ENCODE data around the gene APOBEC4. TPM values are rescaled to one million over a fixed set of nuclear protein-coding genes. Genes with fewer than 3 reads are reported as not detected.
"Not testable (repeated sequence)": the region's sequence is repeated elsewhere in the genome, so short reads cannot be mapped to it uniquely, and the experiment has no call there.

Gene APOBEC4
- total and polyA plus RNA-seq, 5 donors from 2014 or later: not detected

- H3K9me3 ChIP-seq (ENCODE audit: control insufficient read depth in 2 of 2, low read length in 2 of 2); H3K4me1 ChIP-seq (ENCODE audit: control insufficient read depth, insufficient read depth, low read length, poor library complexity, severe bottlenecking); H3K27ac ChIP-seq (ENCODE audit: insufficient read depth, low read length, poor library complexity, severe bottlenecking); H3K4me3 Mint-ChIP-seq; H3K27me3 ChIP-seq (ENCODE audit: control insufficient read depth, insufficient read depth, low read length); H3K4me3 ChIP-seq (ENCODE audit: low read depth, low read length); H3K4me1 Mint-ChIP-seq; H3K36me3 ChIP-seq (ENCODE audit: control insufficient read depth, insufficient read depth, low read length); ATAC-seq (ENCODE audit: low read depth in 2 of 2); H3K9me3 Mint-ChIP-seq; H3K27ac Mint-ChIP-seq; H3K36me3 Mint-ChIP-seq; DNase-seq: not testable (repeated sequence)
- H3K27me3 Mint-ChIP-seq: peaks cover 38% of the 10 kb centered on the region
Measured at GRCh38 chr1:183679363-183679762, 26.2 kb upstream of the APOBEC4 start.

GRCh38 chr1:183678819-183679218 is 25.7 kb upstream of the APOBEC4 start:
- Mint-ChIP-seq H3K4me3 (no peak overlapping the region), H3K9me3 (peaks cover 0 to 6% (median 2%) of the 10 kb centered on the region in 7 donors), H3K27ac (no peak overlapping the region), H3K36me3 (no peaks in the 10 kb centered on the region), H3K4me1 (no peaks in the 10 kb centered on the region), H3K27me3 (peaks cover 38% of the 10 kb centered on the region)
- Histone ChIP-seq H3K4me1 (ENCODE audit: control insufficient read depth, insufficient read depth, low read length, poor library complexity, severe bottlenecking) (no peaks in the 10 kb centered on the region), H3K36me3 (ENCODE audit: control insufficient read depth, insufficient read depth, low read length) (no peaks in the 10 kb centered on the region), H3K27ac (ENCODE audit: insufficient read depth, low read length, poor library complexity, severe bottlenecking) (no peak overlapping the region), H3K4me3 (ENCODE audit: low read depth, low read length) (no peak overlapping the region), H3K9me3 (ENCODE audit: control insufficient read depth in 2 of 2, low read length in 2 of 2) (no peaks in the 10 kb centered on the region), H3K27me3 (ENCODE audit: control insufficient read depth, insufficient read depth, low read length) (no peaks in the 10 kb centered on the region)
- no peak for ATAC-seq (ENCODE audit: low read depth in 2 of 2)
- DNase-seq: no peak

GRCh38 chr1:183676586-183677189 is 23.6 kb upstream of the APOBEC4 start:
- Histone ChIP-seq H3K4me3 (ENCODE audit: low read depth, low read length) (no peak overlapping the region), H3K27ac (ENCODE audit: insufficient read depth, low read length, poor library complexity, severe bottlenecking) (no peak overlapping the region), H3K36me3 (ENCODE audit: control insufficient read depth, insufficient read depth, low read length) (no peaks in the 10 kb centered on the region), H3K4me1 (ENCODE audit: control insufficient read depth, insufficient read depth, low read length, poor library complexity, severe bottlenecking) (no peaks in the 10 kb centered on the region), H3K9me3 (ENCODE audit: control insufficient read depth in 2 of 2, low read length in 2 of 2) (no peaks in the 10 kb centered on the region), H3K27me3 (ENCODE audit: control insufficient read depth, insufficient read depth, low read length) (no peaks in the 10 kb centered on the region)
- ATAC-seq (ENCODE audit: low read depth in 2 of 2): no peak
- Mint-ChIP-seq H3K27me3 (peaks cover 46% of the 10 kb centered on the region), H3K27ac (no peak overlapping the region), H3K4me3 (no peak overlapping the region), H3K36me3 (no peaks in the 10 kb centered on the region), H3K4me1 (no peaks in the 10 kb centered on the region), H3K9me3 (peaks cover 0 to 6% (median 3%) of the 10 kb centered on the region in 7 donors)
- no peak for DNase-seq

- Histone ChIP-seq H3K4me1 (ENCODE audit: control insufficient read depth, insufficient read depth, low read length, poor library complexity, severe bottlenecking) (no peaks in the 10 kb centered on the region), H3K27me3 (ENCODE audit: control insufficient read depth, insufficient read depth, low read length) (no peaks in the 10 kb centered on the region), H3K27ac (ENCODE audit: insufficient read depth, low read length, poor library complexity, severe bottlenecking) (no peak overlapping the region), H3K9me3 (ENCODE audit: control insufficient read depth in 2 of 2, low read length in 2 of 2) (peaks cover 5% of the 10 kb centered on the region in 2 experiments), H3K36me3 (ENCODE audit: control insufficient read depth, insufficient read depth, low read length) (no peaks in the 10 kb centered on the region), H3K4me3 (ENCODE audit: low read depth, low read length) (no peak overlapping the region)
- ATAC-seq (ENCODE audit: low read depth in 2 of 2): no peak
- no peaks in the 10 kb centered on the region for H3K4me1 Mint-ChIP-seq
- peaks cover 45% of the 10 kb centered on the region for H3K27me3 Mint-ChIP-seq
- H3K4me3 Mint-ChIP-seq: no peak overlapping the region
- no peak overlapping the region for H3K27ac Mint-ChIP-seq
- H3K9me3 Mint-ChIP-seq: peaks cover 0 to 6% (median 3%) of the 10 kb centered on the region in 7 donors
- H3K36me3 Mint-ChIP-seq: no peaks in the 10 kb centered on the region
- no peak for DNase-seq
Measured at GRCh38 chr1:183675883-183676585, 22.9 kb upstream of the APOBEC4 start.

GRCh38 chr1:183675381-183675780 is 22.3 kb upstream of the APOBEC4 start:
- no peak overlapping the region for H3K4me3 Mint-ChIP-seq
- peaks cover 5 to 6% of the 10 kb centered on the region in 2 experiments for H3K9me3 ChIP-seq (ENCODE audit: control insufficient read depth in 2 of 2, low read length in 2 of 2)
- H3K27me3 Mint-ChIP-seq: peaks cover 45% of the 10 kb centered on the region
- DNase-seq (no peak), ATAC-seq (ENCODE audit: low read depth in 2 of 2) (no peak)
- H3K9me3 Mint-ChIP-seq: peaks cover 0 to 10% (median 4%) of the 10 kb centered on the region in 7 donors
- no peak overlapping the region for H3K4me3 ChIP-seq (ENCODE audit: low read depth, low read length)
- H3K27ac Mint-ChIP-seq: no peak overlapping the region
- no peaks in the 10 kb centered on the region for H3K4me1 Mint-ChIP-seq
- H3K27me3 ChIP-seq (ENCODE audit: control insufficient read depth, insufficient read depth, low read length): no peaks in the 10 kb centered on the region
- H3K4me1 ChIP-seq (ENCODE audit: control insufficient read depth, insufficient read depth, low read length, poor library complexity, severe bottlenecking): no peaks in the 10 kb centered on the region
- H3K36me3 Mint-ChIP-seq: peaks cover 5% of the 10 kb centered on the region
- no peaks in the 10 kb centered on the region for H3K36me3 ChIP-seq (ENCODE audit: control insufficient read depth, insufficient read depth, low read length)
- H3K27ac ChIP-seq (ENCODE audit: insufficient read depth, low read length, poor library complexity, severe bottlenecking): no peak overlapping the region

GRCh38 chr1:183674886-183675285 is 21.8 kb upstream of the APOBEC4 start:
- Mint-ChIP-seq H3K36me3 (peaks cover 5% of the 10 kb centered on the region), H3K27ac (no peak overlapping the region), H3K27me3 (peaks cover 44% of the 10 kb centered on the region), H3K4me1 (no peaks in the 10 kb centered on the region), H3K9me3 (peaks cover 0 to 8% (median 4%) of the 10 kb centered on the region in 7 donors), H3K4me3 (no peak overlapping the region)
- Histone ChIP-seq H3K27ac (ENCODE audit: insufficient read depth, low read length, poor library complexity, severe bottlenecking) (no peak overlapping the region), H3K4me3 (ENCODE audit: low read depth, low read length) (no peak overlapping the region), H3K4me1 (ENCODE audit: control insufficient read depth, insufficient read depth, low read length, poor library complexity, severe bottlenecking) (no peaks in the 10 kb centered on the region), H3K27me3 (ENCODE audit: control insufficient read depth, insufficient read depth, low read length) (no peaks in the 10 kb centered on the region), H3K36me3 (ENCODE audit: control insufficient read depth, insufficient read depth, low read length) (no peaks in the 10 kb centered on the region), H3K9me3 (ENCODE audit: control insufficient read depth in 2 of 2, low read length in 2 of 2) (peaks cover 5 to 6% of the 10 kb centered on the region in 2 experiments)
- no peak for DNase-seq
- no peak for ATAC-seq (ENCODE audit: low read depth in 2 of 2)

- H3K4me3 Mint-ChIP-seq: no peak overlapping the region
- no peaks in the 10 kb centered on the region for H3K4me1 Mint-ChIP-seq
- no peak overlapping the region for H3K27ac Mint-ChIP-seq
- H3K36me3 Mint-ChIP-seq: peaks cover 5% of the 10 kb centered on the region
- DNase-seq (no peak), ATAC-seq (ENCODE audit: low read depth in 2 of 2) (no peak)
- peaks cover 5 to 6% of the 10 kb centered on the region in 2 experiments for H3K9me3 ChIP-seq (ENCODE audit: control insufficient read depth in 2 of 2, low read length in 2 of 2)
- no peaks in the 10 kb centered on the region for H3K27me3 ChIP-seq (ENCODE audit: control insufficient read depth, insufficient read depth, low read length)
- no peak overlapping the region for H3K27ac ChIP-seq (ENCODE audit: insufficient read depth, low read length, poor library complexity, severe bottlenecking)
- H3K4me1 ChIP-seq (ENCODE audit: control insufficient read depth, insufficient read depth, low read length, poor library complexity, severe bottlenecking): no peaks in the 10 kb centered on the region
- no peak overlapping the region for H3K4me3 ChIP-seq (ENCODE audit: low read depth, low read length)
- H3K36me3 ChIP-seq (ENCODE audit: control insufficient read depth, insufficient read depth, low read length): no peaks in the 10 kb centered on the region
- peaks cover 0 to 4% (median 4%) of the 10 kb centered on the region in 7 donors for H3K9me3 Mint-ChIP-seq
- H3K27me3 Mint-ChIP-seq: peaks cover 44% of the 10 kb centered on the region
Measured at GRCh38 chr1:183674339-183674738, 21.2 kb upstream of the APOBEC4 start.
